ENCODE measurements around the gene APBA2.

Gene APBA2

DNA sequence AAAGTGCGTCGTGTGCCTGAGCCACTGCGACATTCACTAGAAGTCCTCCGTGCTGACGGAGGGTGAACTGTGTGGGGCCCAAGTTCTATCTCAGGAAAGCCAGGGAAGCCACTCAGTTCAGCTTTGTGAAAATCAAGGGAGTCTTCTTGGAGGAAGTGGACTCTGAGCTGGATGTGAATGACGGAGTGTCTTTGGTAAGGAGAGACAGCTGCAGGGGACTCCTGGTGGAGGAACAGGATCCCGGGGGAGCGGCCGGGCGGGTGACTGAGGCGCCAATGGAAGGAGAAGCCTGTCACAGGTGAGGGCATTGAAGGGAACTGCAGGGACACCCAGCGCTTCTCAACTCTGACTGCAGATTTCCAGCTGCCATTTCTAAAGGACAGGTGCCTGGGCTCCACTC, 75.6 kb downstream of the APBA2 start:
- no peaks in the 10 kb centered on the region for H3K9me3 ChIP-seq (ENCODE audit: control insufficient read depth in 2 of 2, low read length in 2 of 2)
- no peak overlapping the region for H3K9ac ChIP-seq (ENCODE audit: low read length in 2 of 2)
- no peaks in the 10 kb centered on the region for H3K27me3 ChIP-seq (ENCODE audit: control insufficient read depth in 1 of 2, insufficient read depth in 2 of 2, low read length in 2 of 2)
- H3K27ac ChIP-seq (ENCODE audit: low read length), result no peak overlapping the region
- H3K4me3 ChIP-seq (ENCODE audit: low read length in 2 of 2), result no peak overlapping the region
- H3K36me3 ChIP-seq (ENCODE audit: control insufficient read depth in 2 of 2, insufficient read depth in 2 of 2, low read length in 2 of 2), result no peaks in the 10 kb centered on the region
- no peaks in the 10 kb centered on the region for H3K4me1 ChIP-seq (ENCODE audit: control insufficient read depth, insufficient read depth, low read length)

- Histone ChIP-seq H3K4me1 (ENCODE audit: control insufficient read depth, insufficient read depth, low read length) (no peaks in the 10 kb centered on the region), H3K27ac (ENCODE audit: low read length) (no peak overlapping the region), H3K9ac (ENCODE audit: low read length in 2 of 2) (no peak overlapping the region), H3K9me3 (ENCODE audit: control insufficient read depth in 2 of 2, low read length in 2 of 2) (no peaks in the 10 kb centered on the region), H3K4me3 (ENCODE audit: low read length in 2 of 2) (no peak overlapping the region), H3K36me3 (ENCODE audit: control insufficient read depth in 2 of 2, insufficient read depth in 2 of 2, low read length in 2 of 2) (no peaks in the 10 kb centered on the region), H3K27me3 (ENCODE audit: control insufficient read depth in 1 of 2, insufficient read depth in 2 of 2, low read length in 2 of 2) (no peaks in the 10 kb centered on the region)
Observed at GRCh38 chr15:28962851-28963710, 77.3 kb downstream of the APBA2 start.

- no peaks in the 10 kb centered on the region for H3K36me3 ChIP-seq (ENCODE audit: control insufficient read depth in 2 of 2, insufficient read depth in 2 of 2, low read length in 2 of 2)
- H3K27me3 ChIP-seq (ENCODE audit: control insufficient read depth in 1 of 2, insufficient read depth in 2 of 2, low read length in 2 of 2), result no peaks in the 10 kb centered on the region
- H3K9ac ChIP-seq (ENCODE audit: low read length in 2 of 2), result no peak overlapping the region
- no peak overlapping the region for H3K4me3 ChIP-seq (ENCODE audit: low read length in 2 of 2)
- no peaks in the 10 kb centered on the region for H3K9me3 ChIP-seq (ENCODE audit: control insufficient read depth in 2 of 2, low read length in 2 of 2)
- no peaks in the 10 kb centered on the region for H3K4me1 ChIP-seq (ENCODE audit: control insufficient read depth, insufficient read depth, low read length)
- no peak overlapping the region for H3K27ac ChIP-seq (ENCODE audit: low read length)
Observed at GRCh38 chr15:28963711-28964081, 77.9 kb downstream of the APBA2 start.

- Histone ChIP-seq H3K4me1 (ENCODE audit: control insufficient read depth, insufficient read depth, low read length) (no peaks in the 10 kb centered on the region), H3K9ac (ENCODE audit: low read length in 2 of 2) (no peak overlapping the region), H3K36me3 (ENCODE audit: control insufficient read depth in 2 of 2, insufficient read depth in 2 of 2, low read length in 2 of 2) (no peaks in the 10 kb centered on the region), H3K27ac (ENCODE audit: low read length) (no peak overlapping the region), H3K9me3 (ENCODE audit: control insufficient read depth in 2 of 2, low read length in 2 of 2) (no peaks in the 10 kb centered on the region), H3K27me3 (ENCODE audit: control insufficient read depth in 1 of 2, insufficient read depth in 2 of 2, low read length in 2 of 2) (no peaks in the 10 kb centered on the region), H3K4me3 (ENCODE audit: low read length in 2 of 2) (no peak overlapping the region)
Observed at GRCh38 chr15:28964098-28964497, 78.3 kb downstream of the APBA2 start.

DNA sequence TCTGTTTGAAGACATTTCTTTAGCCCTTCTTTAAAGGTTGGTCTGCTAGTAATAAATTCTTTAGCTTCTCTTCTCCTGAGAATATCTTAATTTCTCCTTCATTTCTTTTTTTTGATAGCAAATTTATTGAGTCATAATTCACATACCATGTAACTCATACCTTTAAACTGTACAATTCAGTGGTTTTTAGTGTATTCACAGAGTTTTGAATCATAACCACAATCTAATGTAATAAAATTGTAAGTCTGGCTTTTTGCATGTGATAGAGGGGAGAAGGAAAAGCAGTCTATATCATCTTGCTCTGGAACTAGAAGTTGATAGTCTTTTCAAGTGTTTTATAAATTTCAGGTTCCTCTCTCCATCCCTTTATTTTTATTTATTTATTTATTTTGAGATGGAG, 81.3 kb downstream of the APBA2 start:
- H3K4me1 ChIP-seq (ENCODE audit: control insufficient read depth, insufficient read depth, low read length), result no peaks in the 10 kb centered on the region
- no peak overlapping the region for H3K9ac ChIP-seq (ENCODE audit: low read length in 2 of 2)
- H3K4me3 ChIP-seq (ENCODE audit: low read length in 2 of 2), result no peak overlapping the region
- H3K27me3 ChIP-seq (ENCODE audit: control insufficient read depth in 1 of 2, insufficient read depth in 2 of 2, low read length in 2 of 2), result peaks cover 3 to 5% of the 10 kb centered on the region in 2 donors
- H3K9me3 ChIP-seq (ENCODE audit: control insufficient read depth in 2 of 2, low read length in 2 of 2), result no peaks in the 10 kb centered on the region
- no peak overlapping the region for H3K27ac ChIP-seq (ENCODE audit: low read length)
- no peaks in the 10 kb centered on the region for H3K36me3 ChIP-seq (ENCODE audit: control insufficient read depth in 2 of 2, insufficient read depth in 2 of 2, low read length in 2 of 2)

DNA sequence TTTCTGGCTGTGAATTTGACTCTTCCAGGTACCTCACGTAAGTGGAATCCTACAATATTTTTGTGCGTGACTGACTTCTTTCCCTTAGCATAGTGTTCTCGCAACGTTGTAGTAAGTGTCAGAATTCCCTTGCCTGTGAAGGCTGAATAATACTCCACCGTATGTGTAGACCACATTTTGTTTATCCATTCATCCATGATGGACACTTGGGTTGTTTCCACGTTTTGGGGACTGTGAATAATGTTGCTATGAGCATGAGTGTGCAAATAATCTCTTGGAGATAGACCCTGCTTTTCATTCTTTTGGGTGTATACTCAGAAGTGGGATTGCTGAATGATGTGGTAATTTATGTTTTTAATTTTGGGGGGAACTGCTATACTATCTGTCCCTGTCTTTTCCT, 82.2 kb downstream of the APBA2 start:
- Histone ChIP-seq H3K27me3 (ENCODE audit: control insufficient read depth in 1 of 2, insufficient read depth in 2 of 2, low read length in 2 of 2) (peaks cover 3 to 5% of the 10 kb centered on the region in 2 donors), H3K4me1 (ENCODE audit: control insufficient read depth, insufficient read depth, low read length) (no peaks in the 10 kb centered on the region), H3K9ac (ENCODE audit: low read length in 2 of 2) (no peak overlapping the region), H3K27ac (ENCODE audit: low read length) (no peak overlapping the region), H3K36me3 (ENCODE audit: control insufficient read depth in 2 of 2, insufficient read depth in 2 of 2, low read length in 2 of 2) (no peaks in the 10 kb centered on the region), H3K9me3 (ENCODE audit: control insufficient read depth in 2 of 2, low read length in 2 of 2) (no peaks in the 10 kb centered on the region), H3K4me3 (ENCODE audit: low read length in 2 of 2) (no peak overlapping the region)

- Histone ChIP-seq H3K27me3 (ENCODE audit: control insufficient read depth in 1 of 2, insufficient read depth in 2 of 2, low read length in 2 of 2) (peaks cover 3 to 5% of the 10 kb centered on the region in 2 donors), H3K36me3 (ENCODE audit: control insufficient read depth in 2 of 2, insufficient read depth in 2 of 2, low read length in 2 of 2) (no peaks in the 10 kb centered on the region), H3K4me1 (ENCODE audit: control insufficient read depth, insufficient read depth, low read length) (no peaks in the 10 kb centered on the region), H3K27ac (ENCODE audit: low read length) (no peak overlapping the region), H3K9ac (ENCODE audit: low read length in 2 of 2) (no peak overlapping the region), H3K4me3 (ENCODE audit: low read length in 2 of 2) (no peak overlapping the region), H3K9me3 (ENCODE audit: control insufficient read depth in 2 of 2, low read length in 2 of 2) (no peaks in the 10 kb centered on the region)
Observed at GRCh38 chr15:28969511-28970085, 83.8 kb downstream of the APBA2 start.

GRCh38 chr15:28974142-28974541, 88.4 kb downstream of the APBA2 start:
- Histone ChIP-seq H3K9me3 (ENCODE audit: control insufficient read depth in 2 of 2, low read length in 2 of 2) (no peaks in the 10 kb centered on the region), H3K36me3 (ENCODE audit: control insufficient read depth in 2 of 2, insufficient read depth in 2 of 2, low read length in 2 of 2) (no peaks in the 10 kb centered on the region), H3K4me3 (ENCODE audit: low read length in 2 of 2) (no peak overlapping the region), H3K4me1 (ENCODE audit: control insufficient read depth, insufficient read depth, low read length) (peaks cover 2% of the 10 kb centered on the region), H3K27ac (ENCODE audit: low read length) (no peak overlapping the region), H3K27me3 (ENCODE audit: control insufficient read depth in 1 of 2, insufficient read depth in 2 of 2, low read length in 2 of 2) (peaks cover 3 to 5% of the 10 kb centered on the region in 2 donors), H3K9ac (ENCODE audit: low read length in 2 of 2) (no peak overlapping the region)

DNA sequence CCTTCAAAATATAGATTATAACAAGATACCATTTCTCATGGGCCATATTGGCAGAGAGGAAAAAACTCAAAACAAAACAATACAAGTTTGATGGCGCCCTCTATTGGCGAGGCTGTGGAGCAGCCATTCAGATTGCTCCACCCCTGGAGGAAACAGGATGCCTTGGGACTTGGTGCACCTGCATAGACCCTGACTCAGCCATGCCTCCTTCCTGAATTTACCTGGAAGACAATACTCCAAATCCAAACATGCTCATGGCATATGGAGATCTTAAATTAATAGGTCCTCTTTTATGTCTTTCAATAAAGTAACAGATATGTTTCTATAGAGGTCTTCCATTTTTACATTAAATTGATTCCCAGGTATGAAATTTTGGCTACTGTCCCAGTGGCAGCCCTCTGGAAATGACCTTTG, 90.0 kb downstream of the APBA2 start:
- H3K4me3 ChIP-seq (ENCODE audit: low read length in 2 of 2), result no peak overlapping the region
- H3K27me3 ChIP-seq (ENCODE audit: control insufficient read depth in 1 of 2, insufficient read depth in 2 of 2, low read length in 2 of 2), result peaks cover 0 to 2% of the 10 kb centered on the region in 2 donors
- H3K9ac ChIP-seq (ENCODE audit: low read length in 2 of 2), result no peak overlapping the region
- no peaks in the 10 kb centered on the region for H3K9me3 ChIP-seq (ENCODE audit: control insufficient read depth in 2 of 2, low read length in 2 of 2)
- H3K27ac ChIP-seq (ENCODE audit: low read length), result no peak overlapping the region
- H3K4me1 ChIP-seq (ENCODE audit: control insufficient read depth, insufficient read depth, low read length), result peaks cover 2% of the 10 kb centered on the region
- no peaks in the 10 kb centered on the region for H3K36me3 ChIP-seq (ENCODE audit: control insufficient read depth in 2 of 2, insufficient read depth in 2 of 2, low read length in 2 of 2)

DNA sequence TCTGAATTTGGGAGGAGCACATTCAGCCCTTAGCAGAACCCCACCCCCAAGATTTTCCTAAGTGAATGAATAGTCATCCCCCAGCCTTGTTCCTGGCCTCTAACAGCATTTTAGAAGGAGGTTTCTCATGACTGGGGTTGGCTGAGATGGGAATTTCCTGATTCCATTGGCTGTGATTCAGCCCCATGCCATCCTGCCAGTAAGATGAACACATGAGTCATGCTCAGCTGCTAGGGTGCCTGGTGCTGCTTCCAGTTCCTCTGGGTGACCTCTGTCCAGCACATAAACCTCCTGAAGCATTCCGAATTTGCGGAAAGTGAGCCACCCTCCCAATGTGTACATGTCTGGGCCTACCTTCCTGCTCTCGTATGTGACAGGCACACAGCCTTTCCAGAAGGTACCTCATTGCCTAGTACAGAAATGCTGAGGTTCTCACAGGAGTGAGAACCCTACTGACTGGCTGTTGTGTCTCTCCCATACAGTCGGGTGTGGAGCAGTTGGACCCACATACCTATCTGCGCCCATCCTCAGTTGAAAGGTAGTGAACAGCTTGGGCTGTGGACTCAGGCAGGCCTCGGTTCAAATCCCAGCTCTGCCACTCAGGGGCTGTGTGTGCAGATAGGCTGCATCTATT, 91.7 kb downstream of the APBA2 start:
- Histone ChIP-seq H3K36me3 (ENCODE audit: control insufficient read depth in 2 of 2, insufficient read depth in 2 of 2, low read length in 2 of 2) (no peaks in the 10 kb centered on the region), H3K9ac (ENCODE audit: low read length in 2 of 2) (no peak overlapping the region), H3K27me3 (ENCODE audit: control insufficient read depth in 1 of 2, insufficient read depth in 2 of 2, low read length in 2 of 2) (no peaks in the 10 kb centered on the region), H3K27ac (ENCODE audit: low read length) (no peak overlapping the region), H3K4me3 (ENCODE audit: low read length in 2 of 2) (no peak overlapping the region), H3K9me3 (ENCODE audit: control insufficient read depth in 2 of 2, low read length in 2 of 2) (no peaks in the 10 kb centered on the region), H3K4me1 (ENCODE audit: control insufficient read depth, insufficient read depth, low read length) (peaks cover 2% of the 10 kb centered on the region)

DNA sequence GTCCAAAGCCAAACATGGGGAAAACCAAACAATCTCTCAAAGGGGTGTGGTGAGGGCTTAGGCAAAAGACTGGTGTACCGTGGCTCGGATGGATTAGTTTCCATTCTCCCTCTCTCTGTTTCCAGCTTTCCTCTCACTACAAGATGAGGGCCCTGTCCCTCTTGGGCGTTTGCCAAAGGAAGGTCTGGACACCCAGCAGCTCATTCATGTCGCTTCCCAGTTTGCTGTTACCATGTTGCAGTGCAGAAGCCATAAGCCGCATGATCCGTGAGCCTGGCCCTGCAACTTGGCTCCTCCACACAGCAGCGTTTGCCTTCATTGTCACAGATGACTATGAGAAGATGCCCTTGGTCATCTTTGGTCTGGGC, 92.2 kb downstream of the APBA2 start:
- no peak overlapping the region for H3K4me3 ChIP-seq (ENCODE audit: low read length in 2 of 2)
- no peak overlapping the region for H3K27ac ChIP-seq (ENCODE audit: low read length)

More for the DNA sequence above, 92.2 kb downstream of the APBA2 start:
- no peak overlapping the region for H3K9ac ChIP-seq (ENCODE audit: low read length in 2 of 2)
- no peaks in the 10 kb centered on the region for H3K9me3 ChIP-seq (ENCODE audit: control insufficient read depth in 2 of 2, low read length in 2 of 2)
- H3K4me1 ChIP-seq (ENCODE audit: control insufficient read depth, insufficient read depth, low read length), result peaks cover 2% of the 10 kb centered on the region
- no peaks in the 10 kb centered on the region for H3K27me3 ChIP-seq (ENCODE audit: control insufficient read depth in 1 of 2, insufficient read depth in 2 of 2, low read length in 2 of 2)
- no peaks in the 10 kb centered on the region for H3K36me3 ChIP-seq (ENCODE audit: control insufficient read depth in 2 of 2, insufficient read depth in 2 of 2, low read length in 2 of 2)
